Mucosa of stomach (tissue), 1 donor: ENCODE measurements around the gene OSCAR.
"Not testable (repeated sequence)": the region's sequence is repeated elsewhere in the genome, so short reads cannot be mapped to it uniquely, and the experiment has no call there.

Experiments
- H3K27me3 ChIP-seq: one replicate; pipeline ENCODE4 v1.7.0; 2013; ENCODE audit warnings: mild to moderate bottlenecking, low read length; ENCODE audit not compliant: control insufficient read depth, insufficient read depth
- H3K36me3 ChIP-seq: one replicate; pipeline ENCODE4 v1.7.0; 2013; ENCODE audit warnings: low read length; ENCODE audit not compliant: control insufficient read depth, insufficient read depth
- H3K4me1 ChIP-seq: one replicate; pipeline ENCODE4 v1.7.0; 2013; ENCODE audit warnings: mild to moderate bottlenecking, low read length; ENCODE audit not compliant: control insufficient read depth, insufficient read depth
- H3K4me3 ChIP-seq: one replicate; pipeline ENCODE4 v1.7.0; 2013; ENCODE audit warnings: low read length
- H3K9ac ChIP-seq: one replicate; pipeline ENCODE4 v1.7.0; 2013; ENCODE audit warnings: mild to moderate bottlenecking, low read length, moderate library complexity
- H3K9me3 ChIP-seq: one replicate; pipeline ENCODE4 v1.7.0; 2013; ENCODE audit warnings: mild to moderate bottlenecking, low read length, moderate library complexity; ENCODE audit not compliant: control insufficient read depth
- donor health status: Pancreatic carcinoma.

OSCAR gene

GRCh38 chr19:54099190-54099902 is 1.3 kb downstream of the OSCAR start:
- no peak overlapping the region for H3K9ac ChIP-seq
- H3K9me3 ChIP-seq = no peaks in the 10 kb centered on the region
- H3K4me1 ChIP-seq = peaks cover 19% of the 10 kb centered on the region
- no peak overlapping the region for H3K4me3 ChIP-seq
- no peaks in the 10 kb centered on the region for H3K36me3 ChIP-seq
- H3K27me3 ChIP-seq = peaks cover 25% of the 10 kb centered on the region

GRCh38 chr19:54096617-54097106 is 3.9 kb downstream of the OSCAR start:
- peak overlapping the region; percentile 8 for H3K9ac ChIP-seq
- peaks cover 25% of the 10 kb centered on the region for H3K27me3 ChIP-seq
- no peak overlapping the region for H3K4me3 ChIP-seq
- no peaks in the 10 kb centered on the region for H3K36me3 ChIP-seq
- H3K9me3 ChIP-seq = no peaks in the 10 kb centered on the region
- peaks cover 12% of the 10 kb centered on the region for H3K4me1 ChIP-seq

DNA sequence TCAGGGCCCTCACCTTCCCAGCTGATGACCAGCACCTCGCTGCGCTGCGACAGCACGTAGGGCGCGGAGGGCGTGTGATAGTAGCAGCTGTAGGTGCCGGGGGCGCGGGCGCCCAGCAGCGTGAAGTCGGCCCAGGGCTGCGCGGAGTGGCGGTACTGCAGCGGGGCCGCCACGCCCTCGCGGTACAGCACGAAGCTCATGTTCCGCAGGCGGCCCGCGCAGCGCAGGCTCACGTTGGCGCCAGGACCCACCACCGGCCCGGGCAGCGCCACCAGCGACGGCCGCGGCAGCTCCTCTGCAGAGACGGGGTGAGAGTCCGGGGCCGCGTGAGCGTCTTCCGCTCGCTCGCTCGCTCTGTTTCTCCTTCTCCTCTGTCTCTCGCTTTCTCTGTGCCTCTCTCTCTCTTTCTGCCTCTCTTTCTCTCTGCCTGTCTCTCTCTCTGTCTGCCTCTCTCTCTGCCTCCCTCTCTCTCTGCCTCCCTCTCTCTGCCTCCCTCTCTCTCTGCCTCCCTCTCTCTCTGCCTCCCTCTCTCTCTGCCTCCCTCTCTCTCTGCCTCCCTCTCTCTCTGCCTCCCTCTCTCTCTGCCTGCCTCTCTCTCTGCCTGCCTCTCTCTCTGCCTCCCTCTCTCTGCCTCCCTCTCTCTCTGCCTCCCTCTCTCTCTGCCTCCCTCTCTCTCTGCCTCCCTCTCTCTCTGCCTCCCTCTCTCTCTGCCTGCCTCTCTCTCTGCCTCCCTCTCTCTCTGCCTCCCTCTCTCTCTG is 4.6 kb downstream of the OSCAR start:
- Histone ChIP-seq H3K9ac (peak overlapping the region; percentile 8), H3K4me1 (peaks cover 12% of the 10 kb centered on the region), H3K27me3 (peaks cover 25% of the 10 kb centered on the region)
- not testable (repeated sequence) for H3K4me3 ChIP-seq, H3K9me3 ChIP-seq, H3K36me3 ChIP-seq

DNA sequence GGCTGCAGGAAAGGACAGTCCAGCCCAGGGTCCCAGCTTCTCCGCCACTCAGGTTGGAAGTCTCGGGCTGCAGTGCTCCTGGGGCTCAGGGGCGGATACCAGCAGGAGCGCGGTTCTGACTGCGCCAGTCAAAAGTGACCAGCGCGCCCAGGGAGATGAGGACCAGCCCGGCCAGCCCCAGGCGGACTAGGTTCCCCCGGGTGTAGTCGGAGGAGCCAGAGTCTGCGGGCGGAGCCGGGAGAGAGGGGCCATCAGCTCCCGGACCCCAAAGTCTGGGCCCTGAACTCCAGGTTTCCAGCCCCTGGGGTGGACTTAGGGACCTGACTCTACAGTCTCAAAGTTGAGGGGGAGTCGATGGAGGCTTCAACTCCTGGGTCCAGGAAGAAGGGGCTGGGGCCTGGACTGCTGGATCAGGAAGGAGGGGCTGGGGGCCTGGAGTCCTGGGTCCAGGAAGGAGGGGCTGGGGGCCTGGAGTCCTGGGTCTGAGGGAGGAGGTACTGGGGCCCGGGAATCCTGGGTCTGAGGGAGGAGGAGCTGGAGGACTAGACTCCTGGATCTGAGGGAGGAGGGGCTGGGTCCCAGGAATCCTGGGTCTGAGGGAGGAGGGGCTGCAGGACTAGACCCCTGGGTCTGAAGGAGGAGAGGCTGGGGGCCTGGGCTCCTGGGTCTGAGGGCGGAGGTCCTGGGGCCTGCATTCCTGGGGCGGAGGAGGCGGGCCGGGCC is 5.3 kb downstream of the OSCAR start:
- Histone ChIP-seq H3K4me1 (peaks cover 12% of the 10 kb centered on the region), H3K9me3 (no peaks in the 10 kb centered on the region), H3K9ac (no peak overlapping the region), H3K4me3 (no peak overlapping the region), H3K27me3 (peaks cover 25% of the 10 kb centered on the region), H3K36me3 (no peaks in the 10 kb centered on the region)

- Histone ChIP-seq H3K4me3 (no peak overlapping the region), H3K27me3 (peaks cover 25% of the 10 kb centered on the region), H3K36me3 (no peaks in the 10 kb centered on the region), H3K4me1 (peaks cover 12% of the 10 kb centered on the region), H3K9ac (no peak overlapping the region), H3K9me3 (no peaks in the 10 kb centered on the region)
These were observed 6.1 kb downstream of the OSCAR start for GRCh38 chr19:54094426-54095000.

DNA sequence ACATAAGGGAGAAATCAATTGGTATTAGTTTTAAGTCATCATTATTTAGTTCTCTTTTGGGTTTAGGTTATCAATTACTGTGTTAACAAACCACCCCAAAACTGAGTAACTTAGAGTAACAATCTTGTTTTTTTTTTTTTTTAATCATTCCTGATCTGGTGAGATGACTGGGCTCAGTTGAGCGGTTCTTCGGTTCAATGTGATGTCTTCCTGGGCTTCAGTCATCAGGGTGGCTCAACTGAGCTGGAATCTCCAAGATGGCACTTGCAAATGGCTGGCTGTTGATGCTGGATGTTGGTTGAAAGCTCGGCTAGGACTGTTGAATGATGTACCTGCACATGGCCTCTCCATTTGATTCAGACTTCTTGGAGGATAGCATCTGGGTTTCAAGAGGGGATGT is 16.2 kb downstream of the OSCAR start:
- Histone ChIP-seq H3K36me3 (no peaks in the 10 kb centered on the region), H3K4me3 (no peak overlapping the region), H3K9me3 (no peaks in the 10 kb centered on the region), H3K27me3 (no peaks in the 10 kb centered on the region), H3K4me1 (no peaks in the 10 kb centered on the region), H3K9ac (no peak overlapping the region)

DNA sequence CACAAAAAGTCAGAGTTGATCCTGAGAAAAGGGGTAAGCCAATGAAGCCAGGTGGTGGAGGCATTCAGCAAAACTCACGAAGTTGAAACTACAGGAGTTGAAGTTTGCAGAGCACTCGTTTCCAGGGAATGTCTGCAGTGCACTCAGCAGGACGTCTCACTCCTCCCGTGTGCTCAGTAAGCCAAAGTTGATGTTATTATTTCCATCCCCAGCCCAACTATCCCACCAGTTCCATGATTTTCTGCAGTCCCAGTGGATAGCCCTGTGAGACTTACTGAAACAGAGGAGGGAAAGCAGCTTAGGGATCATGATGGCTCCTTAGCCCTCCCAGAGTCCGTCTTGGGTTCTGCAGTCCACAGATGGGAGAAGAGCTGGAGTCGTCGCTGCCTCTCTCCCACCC is 19.6 kb downstream of the OSCAR start, which contains the start of gene TARM1:
Gene TARM1, minus strand, starts transcription at position 334 of the 400 bp plus-strand sequence. Its CDS starts 25 bp downstream, at position 309.
- H3K36me3 ChIP-seq = no peaks in the 10 kb centered on the region
- no peaks in the 10 kb centered on the region for H3K4me1 ChIP-seq
- no peaks in the 10 kb centered on the region for H3K9me3 ChIP-seq
- H3K9ac ChIP-seq = no peak within 1 kb of the TSS
- no peak within 1 kb of the TSS for H3K4me3 ChIP-seq
- no peaks in the 10 kb centered on the region for H3K27me3 ChIP-seq

DNA sequence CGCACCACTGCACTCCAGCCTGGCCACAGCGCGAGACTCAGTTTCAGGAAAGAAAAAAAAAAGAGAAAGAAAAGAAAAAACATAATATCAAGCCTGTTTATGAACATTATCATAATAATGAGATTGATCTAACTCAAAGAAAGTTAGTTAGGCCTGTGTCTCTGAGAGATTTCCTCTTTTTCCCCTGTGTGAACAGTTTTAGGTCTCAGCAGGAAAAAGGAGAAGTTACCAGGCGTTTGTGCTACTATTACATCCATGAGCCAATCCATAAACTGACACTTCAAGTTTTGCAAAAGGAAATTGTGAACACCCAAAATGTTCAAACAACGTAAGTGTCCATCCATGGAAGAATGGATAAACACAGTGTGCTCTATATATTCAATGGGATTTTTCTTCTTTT is 23.3 kb downstream of the OSCAR start:
- Histone ChIP-seq H3K4me3 (no peak overlapping the region), H3K27me3 (no peaks in the 10 kb centered on the region), H3K9me3 (no peaks in the 10 kb centered on the region), H3K36me3 (no peaks in the 10 kb centered on the region), H3K9ac (no peak overlapping the region), H3K4me1 (no peaks in the 10 kb centered on the region)

GRCh38 chr19:54074851-54075250 is 25.8 kb downstream of the OSCAR start:
- Histone ChIP-seq H3K9ac (no peak overlapping the region), H3K4me3 (no peak overlapping the region), H3K4me1 (no peaks in the 10 kb centered on the region), H3K36me3 (no peaks in the 10 kb centered on the region), H3K27me3 (no peaks in the 10 kb centered on the region), H3K9me3 (no peaks in the 10 kb centered on the region)

- Histone ChIP-seq H3K9ac (no peak overlapping the region), H3K27me3 (no peaks in the 10 kb centered on the region), H3K36me3 (no peaks in the 10 kb centered on the region), H3K4me3 (no peak overlapping the region), H3K9me3 (no peaks in the 10 kb centered on the region), H3K4me1 (no peaks in the 10 kb centered on the region)
These were observed 26.8 kb downstream of the OSCAR start for GRCh38 chr19:54073829-54074228.

DNA sequence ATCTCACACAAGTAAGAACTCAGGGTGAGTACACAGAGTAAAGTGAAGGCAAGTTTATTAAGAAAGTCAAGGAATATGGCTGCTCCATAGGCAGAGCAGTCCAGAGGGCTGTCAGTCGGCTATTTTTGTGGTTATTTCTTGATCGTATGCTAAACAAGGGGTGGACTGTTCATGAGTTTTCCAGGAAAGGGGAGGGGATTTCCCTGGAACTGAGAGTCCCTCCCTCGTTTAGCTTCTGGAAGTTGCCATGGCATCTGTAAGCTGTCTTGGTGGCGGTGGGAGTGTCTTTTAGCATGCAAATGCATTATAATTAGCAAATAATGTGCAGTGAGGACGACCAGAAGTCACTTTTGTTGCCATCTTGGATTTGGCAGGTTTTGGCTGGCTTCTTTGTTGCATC is 31.1 kb downstream of the OSCAR start:
- Histone ChIP-seq H3K4me3 (no peak overlapping the region), H3K4me1 (no peaks in the 10 kb centered on the region), H3K36me3 (no peaks in the 10 kb centered on the region), H3K27me3 (no peaks in the 10 kb centered on the region), H3K9ac (no peak overlapping the region), H3K9me3 (no peaks in the 10 kb centered on the region)
